NK-92 (cell line): ENCODE results near the gene CEP68.
"Not testable (repeated sequence)": the region's sequence is repeated elsewhere in the genome, so short reads cannot be mapped to it uniquely, and the experiment has no call there.

ENCODE experiments used
- DNase-seq: peaks from one replicate; lab custom pipeline; 2025; ENCODE audit not compliant: unreplicated experiment; lab: John Stamatoyannopoulos, UW

Gene CEP68, protein sequence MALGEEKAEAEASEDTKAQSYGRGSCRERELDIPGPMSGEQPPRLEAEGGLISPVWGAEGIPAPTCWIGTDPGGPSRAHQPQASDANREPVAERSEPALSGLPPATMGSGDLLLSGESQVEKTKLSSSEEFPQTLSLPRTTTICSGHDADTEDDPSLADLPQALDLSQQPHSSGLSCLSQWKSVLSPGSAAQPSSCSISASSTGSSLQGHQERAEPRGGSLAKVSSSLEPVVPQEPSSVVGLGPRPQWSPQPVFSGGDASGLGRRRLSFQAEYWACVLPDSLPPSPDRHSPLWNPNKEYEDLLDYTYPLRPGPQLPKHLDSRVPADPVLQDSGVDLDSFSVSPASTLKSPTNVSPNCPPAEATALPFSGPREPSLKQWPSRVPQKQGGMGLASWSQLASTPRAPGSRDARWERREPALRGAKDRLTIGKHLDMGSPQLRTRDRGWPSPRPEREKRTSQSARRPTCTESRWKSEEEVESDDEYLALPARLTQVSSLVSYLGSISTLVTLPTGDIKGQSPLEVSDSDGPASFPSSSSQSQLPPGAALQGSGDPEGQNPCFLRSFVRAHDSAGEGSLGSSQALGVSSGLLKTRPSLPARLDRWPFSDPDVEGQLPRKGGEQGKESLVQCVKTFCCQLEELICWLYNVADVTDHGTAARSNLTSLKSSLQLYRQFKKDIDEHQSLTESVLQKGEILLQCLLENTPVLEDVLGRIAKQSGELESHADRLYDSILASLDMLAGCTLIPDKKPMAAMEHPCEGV

DNA sequence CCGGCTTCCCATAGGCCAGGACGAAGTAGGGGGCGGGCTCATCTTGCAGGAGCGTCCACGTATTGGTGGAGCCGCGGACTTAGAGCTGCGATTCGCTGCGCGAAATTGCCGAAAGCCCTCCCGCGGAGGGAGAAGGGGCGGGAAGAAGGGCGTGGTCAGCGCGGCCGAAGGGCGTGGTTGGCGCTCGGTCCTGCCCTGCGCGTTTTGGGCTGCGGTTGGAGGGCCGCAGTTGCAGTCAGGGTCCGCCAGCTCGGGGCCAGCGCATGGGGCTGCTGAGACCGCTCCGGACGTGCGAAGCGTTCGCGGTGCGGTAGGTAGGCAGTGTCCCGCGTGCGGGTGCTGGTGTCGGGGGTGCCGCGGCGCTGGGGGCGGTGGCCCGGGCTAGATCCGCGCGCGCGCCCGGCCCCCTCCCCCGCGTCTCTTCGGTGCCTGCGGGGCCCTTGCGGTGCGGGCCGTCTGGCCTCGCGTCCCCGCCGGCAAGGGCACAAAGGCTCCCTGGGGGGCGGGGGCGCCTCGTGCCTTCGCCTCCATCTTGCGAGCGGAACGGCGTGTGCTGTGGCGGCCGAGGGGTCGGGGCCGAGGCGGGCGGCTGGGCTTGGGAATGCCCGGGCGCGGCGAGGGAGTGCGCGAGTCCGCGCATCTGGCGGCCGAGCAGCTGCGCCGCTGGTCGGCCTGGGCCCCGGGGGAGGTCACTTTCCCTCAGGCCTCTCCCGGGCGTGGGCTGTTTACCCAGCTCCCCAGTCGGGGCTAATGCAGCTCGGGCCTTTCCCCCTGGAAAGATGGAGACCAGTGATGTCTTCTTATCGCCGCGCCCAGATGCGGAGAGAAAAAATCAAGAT is at the start of gene CEP68:
Gene CEP68 (plus strand): TSS at position 202 of the 839 bp plus-strand sequence. CDS start 13,029 bp downstream, outside the sequence.
- peak; percentile 63 for DNase-seq

DNA sequence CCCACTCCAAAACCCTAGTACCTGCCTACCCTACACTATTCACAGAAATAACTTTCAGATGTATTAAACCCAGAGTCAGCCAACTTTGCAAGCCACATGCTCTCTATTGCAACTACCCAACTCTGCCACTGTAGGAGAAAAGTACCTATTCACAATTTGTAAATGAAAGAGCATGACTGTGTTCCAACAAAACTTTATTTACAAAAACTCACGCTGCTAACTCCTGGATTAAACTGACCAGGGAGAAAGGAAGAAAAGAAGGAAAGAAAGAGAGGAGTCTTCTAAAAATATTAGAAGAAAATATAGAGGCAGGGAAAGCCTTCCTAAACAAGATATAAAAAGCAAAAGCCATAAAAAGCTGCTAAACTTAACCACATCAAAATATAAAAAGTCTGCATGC is 42.4 kb upstream of the CEP68 start:
- DNase-seq, result no peak

DNA sequence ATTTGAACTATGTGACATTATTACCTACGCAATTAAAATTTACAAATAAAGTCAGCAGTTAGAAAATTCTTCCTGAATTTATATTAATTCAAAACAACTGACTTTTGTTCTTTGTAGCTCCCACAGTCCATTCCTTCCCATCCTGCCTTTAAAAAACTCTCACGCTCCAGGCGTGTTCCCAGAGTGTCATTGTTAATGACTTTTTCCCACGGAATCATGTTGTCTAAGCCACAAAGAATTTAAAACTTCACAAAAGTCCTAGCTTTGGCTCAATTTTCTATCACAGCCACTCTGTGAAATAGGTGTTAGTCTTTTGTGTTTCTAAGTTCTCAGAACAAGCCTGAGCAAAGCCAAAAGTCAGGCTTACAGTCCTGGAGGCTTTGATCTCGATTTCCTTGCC is 40.5 kb upstream of the CEP68 start:
- no peak for DNase-seq

DNA sequence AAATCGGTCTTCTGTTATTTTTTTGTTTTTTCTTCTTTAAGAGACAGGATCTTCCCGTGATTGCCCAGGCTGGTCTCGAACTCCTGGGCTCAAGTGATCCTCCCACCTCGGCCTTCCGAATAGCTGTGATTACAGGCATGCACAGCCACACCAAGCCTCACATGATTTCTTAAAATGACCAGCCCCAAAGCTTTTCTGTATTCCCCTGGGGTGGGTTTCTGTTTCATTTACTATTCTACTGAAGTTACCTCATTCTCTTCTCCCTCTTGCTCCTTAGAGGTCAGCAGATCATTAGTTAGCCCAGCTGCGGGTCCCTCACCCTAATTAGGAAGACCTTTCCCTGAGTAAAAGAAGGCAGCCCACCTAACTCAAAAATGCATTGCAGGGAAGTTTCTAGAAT is 39.4 kb upstream of the CEP68 start:
- DNase-seq, result no peak

DNA sequence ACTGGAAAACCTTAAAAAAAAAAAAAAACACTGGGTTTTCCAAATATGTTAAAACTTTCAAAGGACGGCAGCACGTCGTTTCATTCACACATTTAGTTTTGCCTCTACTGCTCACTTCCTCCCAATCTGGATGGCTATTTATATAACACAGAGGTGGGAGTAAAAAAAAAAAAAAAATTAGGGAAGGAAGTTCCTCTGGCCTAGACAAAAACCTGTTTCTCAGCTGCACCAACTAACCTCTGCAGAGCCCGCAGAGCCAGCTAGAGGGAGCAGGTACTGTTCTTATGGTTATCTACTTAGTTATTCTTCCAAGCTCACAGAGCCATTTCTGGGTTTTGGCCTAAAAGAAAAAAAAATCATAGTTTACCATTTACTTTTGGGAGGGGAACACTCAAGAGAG is 38.9 kb upstream of the CEP68 start:
- DNase-seq, result no peak

DNA sequence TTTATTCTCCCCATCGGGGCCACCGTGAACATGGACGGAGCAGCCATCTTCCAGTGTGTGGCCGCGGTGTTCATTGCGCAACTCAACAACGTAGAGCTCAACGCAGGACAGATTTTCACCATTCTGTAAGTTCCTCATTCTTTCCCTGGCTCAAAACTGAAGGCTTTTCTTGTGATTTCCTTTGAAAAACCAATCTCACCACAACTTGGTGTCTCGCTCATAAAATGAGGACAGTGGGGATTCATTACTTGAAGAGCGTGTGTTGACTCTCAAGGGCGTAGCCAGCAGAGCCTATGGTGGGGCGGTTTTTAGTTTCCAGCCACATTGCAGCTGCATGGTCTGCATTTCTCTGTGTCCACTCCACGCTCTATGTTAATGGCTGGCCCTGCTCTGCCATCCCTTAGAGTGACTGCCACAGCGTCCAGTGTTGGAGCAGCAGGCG is 38.1 kb upstream of the CEP68 start:
- DNase-seq, result no peak

DNA sequence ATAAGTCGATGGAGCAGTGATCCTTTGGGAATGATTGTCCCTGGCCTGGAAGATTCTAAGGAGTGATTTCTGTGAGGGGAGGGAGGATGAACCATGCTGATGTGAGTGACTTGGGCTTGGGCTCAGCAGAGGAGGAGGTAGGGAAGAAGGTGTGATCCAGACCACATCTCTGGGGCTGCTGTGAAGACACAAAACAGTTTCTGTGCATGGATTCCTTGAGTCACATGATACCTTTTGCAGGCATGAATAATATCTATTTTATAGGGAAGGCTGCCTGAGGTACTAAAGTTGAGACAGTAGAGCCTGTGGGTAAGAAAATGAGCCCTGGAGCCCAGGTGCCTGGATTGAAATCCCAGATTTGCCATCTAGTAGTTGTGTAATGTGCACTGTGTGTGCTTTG is 37.2 kb upstream of the CEP68 start:
- no peak for DNase-seq

DNA sequence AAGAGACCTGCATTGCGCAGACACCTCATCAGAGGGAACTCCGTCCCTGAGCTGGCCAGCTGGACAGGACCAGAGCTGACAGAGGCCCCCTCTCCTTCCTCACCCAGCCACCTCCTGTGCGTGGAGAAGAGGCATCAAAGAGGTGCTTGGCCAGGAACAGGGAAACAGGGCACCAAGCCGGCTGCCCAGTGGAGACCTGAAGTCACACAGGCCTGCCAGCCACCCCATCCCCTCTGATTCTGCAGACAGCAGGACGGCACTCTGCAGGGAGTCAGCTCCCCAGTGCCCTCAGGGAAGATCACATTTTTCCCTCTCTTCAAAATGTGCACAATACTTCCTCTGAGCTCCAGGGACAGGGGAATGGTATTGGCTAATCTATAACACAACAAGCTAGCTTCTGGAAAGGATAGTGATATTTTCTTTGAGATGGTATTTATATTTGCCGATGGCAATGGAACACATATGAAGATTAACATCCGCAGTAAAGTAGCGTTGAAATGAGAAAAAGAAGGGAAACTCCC is 36.5 kb upstream of the CEP68 start:
- no peak for DNase-seq

DNA sequence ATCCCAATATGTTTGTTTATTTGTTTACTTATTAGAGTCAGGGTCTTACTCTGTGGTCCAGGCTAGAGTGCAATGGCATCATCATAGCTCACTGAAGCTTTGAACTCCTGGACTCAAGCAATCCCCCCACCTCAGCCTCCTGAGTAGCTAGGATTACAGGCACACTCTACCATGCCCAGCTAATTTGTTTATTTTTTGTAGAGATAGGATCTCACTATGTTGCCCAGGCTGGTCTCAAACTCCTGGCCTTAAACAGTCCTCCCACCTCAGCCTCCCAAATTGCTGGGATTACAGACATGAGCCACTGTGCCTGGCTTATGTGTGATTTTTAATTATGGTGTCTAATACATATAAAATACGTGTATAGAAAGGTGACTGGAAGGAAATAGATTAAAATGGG is 36.0 kb upstream of the CEP68 start:
- not testable (repeated sequence) for DNase-seq

DNA sequence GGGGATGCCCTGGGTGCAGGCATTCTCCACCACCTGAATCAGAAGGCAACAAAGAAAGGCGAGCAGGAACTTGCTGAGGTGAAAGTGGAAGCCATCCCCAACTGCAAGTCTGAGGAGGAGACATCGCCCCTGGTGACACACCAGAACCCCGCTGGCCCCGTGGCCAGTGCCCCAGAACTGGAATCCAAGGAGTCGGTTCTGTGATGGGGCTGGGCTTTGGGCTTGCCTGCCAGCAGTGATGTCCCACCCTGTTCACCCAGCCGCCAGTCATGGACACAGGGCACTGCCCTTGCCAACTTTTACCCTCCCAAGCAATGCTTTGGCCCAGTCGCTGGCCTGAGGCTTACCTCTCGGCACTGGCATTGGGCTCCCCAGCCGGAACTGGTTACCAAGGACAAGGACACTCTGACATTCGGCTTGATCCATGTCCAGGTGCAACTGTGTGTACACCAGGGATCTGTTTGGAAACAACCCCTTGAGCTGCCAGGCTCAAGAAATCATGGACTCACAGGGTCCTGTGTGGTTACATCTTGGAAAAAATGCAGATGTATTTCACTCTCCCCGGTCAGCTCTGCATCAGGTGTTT is 35.2 kb upstream of the CEP68 start:
- DNase-seq, result no peak

DNA sequence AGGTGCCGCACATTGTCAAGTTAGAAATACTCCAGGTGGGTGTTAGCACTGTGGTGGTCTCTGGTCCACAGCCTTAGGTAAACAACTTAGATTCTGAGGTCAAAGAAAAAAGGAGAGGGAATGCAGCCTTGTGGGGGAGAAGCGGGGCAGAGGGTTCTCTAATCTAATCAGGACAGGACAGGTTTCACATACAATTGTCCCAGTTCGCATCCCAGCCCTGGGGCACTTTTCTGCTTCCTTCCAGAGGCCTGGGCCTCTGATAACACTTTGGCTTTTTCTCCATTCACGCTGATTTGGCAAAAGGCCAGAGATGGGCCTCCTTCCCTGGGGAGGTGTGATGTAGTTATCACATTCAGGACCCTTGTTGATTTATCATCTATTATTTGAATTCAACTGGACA is 34.5 kb upstream of the CEP68 start:
- no peak for DNase-seq

DNA sequence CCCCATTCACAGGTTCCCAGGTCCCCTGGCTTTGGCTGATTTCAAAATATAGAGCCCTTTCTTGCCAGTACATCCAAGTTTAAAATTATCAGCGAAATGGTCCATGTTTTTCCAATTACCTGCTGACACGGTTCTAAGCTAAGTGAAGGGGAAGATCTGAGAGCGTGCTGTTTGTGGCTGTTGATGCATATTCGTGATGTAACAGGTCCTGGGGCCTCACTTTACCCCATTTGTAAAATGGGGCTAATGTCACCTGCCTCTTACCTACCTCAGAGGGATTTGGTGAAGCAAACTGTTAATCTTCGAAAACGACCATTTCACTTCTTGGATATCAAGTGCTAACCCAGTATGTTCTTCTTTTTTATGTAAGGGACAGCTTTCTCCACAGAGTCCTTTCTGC is 34.0 kb upstream of the CEP68 start:
- DNase-seq, result no peak

DNA sequence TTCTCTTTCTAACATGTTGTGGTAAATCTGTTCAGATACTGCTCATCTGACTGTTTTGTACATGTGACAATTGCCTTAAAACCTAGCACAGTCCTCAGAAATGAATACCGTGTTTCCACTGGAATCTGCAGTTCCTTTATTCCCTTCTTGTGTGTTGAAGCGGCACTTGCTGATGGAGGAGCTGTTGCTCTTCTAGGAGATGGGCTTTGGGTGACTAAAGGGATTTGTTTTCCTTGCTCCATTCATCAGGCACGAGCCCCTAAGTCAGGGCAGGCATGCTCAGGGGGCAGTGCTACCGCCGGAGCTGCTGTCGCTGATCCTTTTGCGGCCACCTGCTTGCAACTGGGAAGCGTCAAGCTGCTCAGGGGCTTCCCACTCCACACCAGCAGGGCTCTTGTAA is 32.5 kb upstream of the CEP68 start:
- DNase-seq, result no peak

DNA sequence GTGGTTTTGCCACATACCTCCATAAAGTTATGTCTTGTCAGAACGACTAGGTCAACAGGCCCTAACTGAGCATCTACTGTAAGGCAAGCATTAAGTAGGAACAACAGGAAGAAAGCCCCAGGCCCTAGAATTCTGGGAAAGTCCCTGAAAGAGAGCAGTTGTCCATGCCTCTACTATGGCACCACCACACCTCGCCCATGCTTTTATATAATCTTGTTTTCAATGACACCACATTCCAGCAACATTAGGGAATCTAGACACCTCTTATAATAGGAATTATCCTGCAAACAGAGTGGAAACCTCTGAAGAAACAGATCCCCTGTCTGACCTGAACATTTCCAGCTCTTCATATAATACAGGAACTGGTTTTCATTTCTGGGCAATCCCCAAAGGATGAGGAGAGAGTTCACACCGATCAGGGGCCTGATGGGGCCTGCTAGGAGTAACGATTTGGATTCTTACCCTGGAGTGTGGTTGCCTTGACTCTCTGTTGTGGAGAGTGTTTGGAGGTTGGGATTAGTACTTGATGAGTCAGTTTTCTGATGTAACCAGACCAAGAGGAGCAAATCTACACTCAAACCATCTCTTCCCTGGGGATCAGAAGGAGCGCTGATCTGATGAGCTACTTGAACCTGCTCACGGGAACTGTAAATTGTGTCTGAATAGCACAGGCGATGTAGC is 31.9 kb upstream of the CEP68 start:
- DNase-seq, result no peak

DNA sequence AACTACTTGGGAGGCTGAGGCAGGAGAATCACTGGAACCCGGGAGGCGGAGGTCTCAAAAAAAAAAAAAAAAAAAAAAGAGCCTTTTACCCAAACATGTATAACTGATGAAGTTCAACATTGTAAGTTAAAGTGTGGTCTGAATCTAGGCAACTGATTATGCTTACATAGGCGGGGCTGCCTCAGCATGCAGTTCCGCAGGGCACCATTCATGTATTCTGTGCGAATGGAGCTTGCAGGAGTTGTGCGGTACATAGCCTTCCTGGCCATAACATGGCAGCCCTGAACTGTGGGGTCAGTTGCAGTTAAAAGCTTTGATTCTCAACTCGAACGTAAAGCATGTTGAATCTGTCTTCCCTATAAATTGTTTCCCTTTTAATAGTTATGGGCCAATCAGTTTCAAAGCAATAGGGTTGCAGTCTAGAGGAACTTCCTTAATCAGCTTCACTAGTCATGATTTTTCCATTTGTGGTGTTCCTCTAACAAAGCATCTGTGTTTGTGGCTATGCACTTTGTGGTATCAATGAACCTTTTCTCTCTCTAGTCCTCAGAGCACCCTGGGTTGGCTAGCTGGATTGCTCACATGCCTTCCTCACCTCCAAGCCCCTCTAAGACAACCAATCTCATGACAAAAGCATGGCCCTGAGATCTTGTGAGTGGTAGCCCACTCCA is 30.6 kb upstream of the CEP68 start:
- DNase-seq, result no peak

DNA sequence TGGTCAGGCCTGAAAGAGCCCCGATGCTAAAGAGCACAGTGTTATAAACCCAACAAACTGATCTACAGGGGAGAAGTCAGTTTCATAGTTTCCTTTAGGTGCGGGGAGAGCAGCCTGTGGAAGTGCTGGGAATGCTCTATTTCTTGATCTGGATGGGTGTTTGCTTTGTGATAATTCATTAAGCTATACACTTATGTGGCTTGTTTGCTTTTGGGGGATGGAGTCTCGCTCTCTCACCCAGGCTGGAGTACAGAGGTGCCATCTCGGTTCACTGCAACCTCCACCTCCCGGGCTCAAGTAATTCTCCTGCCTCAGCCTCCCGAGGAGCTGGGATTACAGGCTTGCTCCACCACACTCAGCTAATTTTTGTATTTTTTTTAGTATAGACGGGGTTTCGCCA is 30.1 kb upstream of the CEP68 start:
- no peak for DNase-seq

DNA sequence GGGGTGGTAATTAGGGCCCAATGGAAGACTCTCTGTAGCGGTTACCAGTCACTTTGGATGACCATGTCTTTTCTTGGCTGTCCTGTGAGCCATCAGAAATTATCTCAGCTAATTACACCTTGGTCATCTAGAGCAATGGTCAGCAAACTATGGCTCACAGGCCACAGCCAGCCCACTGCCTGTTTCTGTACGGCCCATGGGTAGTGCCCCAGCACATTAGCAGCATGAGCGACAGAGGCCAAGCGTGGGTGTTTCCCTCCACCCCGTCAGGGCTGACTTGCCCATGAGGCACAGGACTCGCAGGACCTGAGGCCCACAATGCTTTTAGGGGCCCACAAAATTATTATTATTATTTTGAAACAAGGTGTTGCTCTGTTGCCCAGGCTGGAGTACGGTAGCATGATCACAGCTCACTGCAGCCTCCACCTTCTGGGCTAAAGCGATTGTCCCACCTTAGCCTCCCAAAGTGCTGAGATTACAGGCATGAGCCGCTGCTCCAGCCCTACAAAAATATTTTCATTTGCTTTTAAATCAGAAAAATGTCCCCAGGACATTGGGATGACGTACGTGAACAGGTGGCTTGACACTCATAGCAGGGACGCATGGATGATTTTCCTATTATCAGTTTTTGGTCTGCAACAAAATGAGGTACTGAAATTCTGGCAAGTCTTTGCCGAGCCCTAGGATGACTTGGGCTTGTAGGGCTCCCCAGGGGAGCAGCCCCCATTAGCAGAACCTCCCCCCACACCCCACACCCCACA is 29.3 kb upstream of the CEP68 start:
- no peak for DNase-seq

DNA sequence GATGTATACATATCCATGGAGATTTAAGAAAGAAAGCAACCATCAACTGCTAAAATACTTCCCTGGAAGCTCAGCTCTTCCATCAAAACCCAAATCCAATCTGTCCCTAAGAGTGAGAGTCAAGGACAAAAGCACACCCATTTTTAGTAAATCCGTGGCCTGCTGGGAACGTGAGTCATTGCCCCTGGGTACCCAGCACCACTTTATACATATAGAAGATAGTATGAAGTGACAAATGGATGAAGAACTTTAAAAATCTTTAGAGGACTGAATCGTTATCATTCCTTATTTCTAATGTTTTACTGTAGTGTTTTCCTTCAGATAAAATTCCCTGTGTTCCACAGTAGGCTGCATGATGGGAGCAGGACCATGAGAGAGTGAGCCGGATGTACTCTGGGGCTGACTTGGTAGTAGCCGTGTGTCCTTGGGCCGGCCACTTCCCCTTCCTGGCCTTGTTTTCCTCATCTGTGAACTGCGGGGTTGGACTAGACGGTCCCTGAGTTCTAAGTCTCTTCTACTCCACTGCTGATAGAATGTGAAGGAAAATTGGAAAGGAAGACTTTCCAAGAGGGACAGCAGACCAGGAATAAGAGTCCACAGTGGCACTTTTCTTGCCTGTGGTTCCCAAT is 28.5 kb upstream of the CEP68 start:
- DNase-seq, result no peak
